ENCODE measurements around the gene POTEM. TPM values are rescaled to one million over a fixed set of nuclear protein-coding genes. Genes with fewer than 3 reads are reported as not detected.
"Not testable (repeated sequence)": the region's sequence is repeated elsewhere in the genome, so short reads cannot be mapped to it uniquely, and the experiment has no call there.

POTEM gene
- polyA plus RNA-seq, 3 donors, result not detected

DNA sequence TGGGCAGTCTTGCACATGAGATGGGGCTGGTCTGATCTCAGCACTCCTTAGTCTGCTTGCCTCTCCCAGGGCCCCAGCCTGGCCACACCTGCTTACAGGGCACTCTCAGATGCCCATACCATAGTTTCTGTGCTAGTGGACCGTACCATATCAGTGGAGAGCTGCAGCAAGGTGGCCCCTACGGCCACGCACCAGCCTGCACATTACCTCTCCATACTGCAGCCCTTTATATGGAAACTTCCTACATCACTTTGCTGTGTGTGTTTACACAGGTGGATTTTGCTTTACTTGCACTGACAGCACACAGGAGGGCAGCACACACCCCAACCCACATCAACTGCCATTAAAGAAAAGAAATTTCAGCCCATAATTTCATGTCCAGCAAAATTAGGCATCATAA is 35.3 kb downstream of the POTEM start:
- H3K27ac ChIP-seq (ENCODE audit: low read depth in 1 of 2, low read length in 2 of 2); H3K4me3 Mint-ChIP-seq; H3K9me3 ChIP-seq (replicated peaks in 1 of 2; ENCODE audit: control insufficient read depth in 1 of 2, insufficient read depth in 1 of 2, low read length in 2 of 2); DNase-seq; H3K4me2 ChIP-seq (replicated peaks; ENCODE audit: extremely low read depth, low read length, poor library complexity, severe bottlenecking); intact Hi-C loops (cut with micrococcal nuclease); H3K27me3 ChIP-seq (ENCODE audit: control insufficient read depth in 2 of 2, insufficient read depth in 2 of 2, low read length in 2 of 2); H3K36me3 ChIP-seq (replicated peaks in 1 of 2; ENCODE audit: control insufficient read depth in 1 of 2, insufficient read depth in 2 of 2, low read length in 2 of 2); H3K4me1 Mint-ChIP-seq; H3K27ac Mint-ChIP-seq; H3K79me2 ChIP-seq (ENCODE audit: insufficient read depth, low read length); H2AFZ ChIP-seq (ENCODE audit: insufficient read depth, low read depth, low read length, poor library complexity, severe bottlenecking); H3K4me1 ChIP-seq (ENCODE audit: control insufficient read depth in 1 of 2, insufficient read depth in 2 of 2, low read length in 2 of 2); H3K4me3 ChIP-seq (replicated peaks in 1 of 3; ENCODE audit: low read depth in 2 of 3, low read length in 3 of 3); H3K27me3 Mint-ChIP-seq (ENCODE audit: low read depth in 3 of 3); H4K20me1 ChIP-seq (ENCODE audit: insufficient read depth, low read length); H3K9ac ChIP-seq (ENCODE audit: insufficient read depth, low read length, poor library complexity, severe bottlenecking); H3K9me3 Mint-ChIP-seq; H3K36me3 Mint-ChIP-seq: not testable (repeated sequence)
- WGBS (ENCODE audit: insufficient coverage), result 89% methylated on average over 2 of the region's 3 CpGs

DNA sequence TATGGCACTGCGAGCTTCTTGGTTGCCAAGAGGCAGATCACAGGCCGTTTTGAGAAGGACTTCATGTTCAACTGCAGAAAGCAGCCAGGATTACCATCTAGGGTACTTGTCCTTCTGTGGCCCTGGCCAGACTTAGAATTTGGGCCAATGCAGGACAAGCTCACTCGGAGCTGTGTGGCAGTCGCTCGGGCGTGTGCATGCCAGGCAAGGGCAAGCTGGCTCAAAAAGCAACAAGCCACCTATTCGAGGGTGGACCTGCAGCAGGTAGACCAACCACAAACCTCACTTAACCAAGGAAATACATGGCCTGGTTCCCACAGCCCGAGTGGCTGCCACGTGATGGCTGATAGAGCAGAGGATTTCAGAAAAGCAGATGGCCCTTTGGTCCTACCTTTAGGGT is 39.3 kb downstream of the POTEM start:
- H3K9me3 Mint-ChIP-seq; DNase-seq; H3K4me2 ChIP-seq (replicated peaks; ENCODE audit: extremely low read depth, low read length, poor library complexity, severe bottlenecking); H3K4me3 Mint-ChIP-seq; intact Hi-C loops (cut with micrococcal nuclease); H4K20me1 ChIP-seq (ENCODE audit: insufficient read depth, low read length); H3K4me1 ChIP-seq (ENCODE audit: control insufficient read depth in 1 of 2, insufficient read depth in 2 of 2, low read length in 2 of 2); H3K36me3 Mint-ChIP-seq; H2AFZ ChIP-seq (ENCODE audit: insufficient read depth, low read depth, low read length, poor library complexity, severe bottlenecking); H3K4me1 Mint-ChIP-seq; H3K79me2 ChIP-seq (ENCODE audit: insufficient read depth, low read length); H3K9me3 ChIP-seq (replicated peaks in 1 of 2; ENCODE audit: control insufficient read depth in 1 of 2, insufficient read depth in 1 of 2, low read length in 2 of 2); H3K9ac ChIP-seq (ENCODE audit: insufficient read depth, low read length, poor library complexity, severe bottlenecking); H3K27ac ChIP-seq (ENCODE audit: low read depth in 1 of 2, low read length in 2 of 2); H3K27me3 ChIP-seq (ENCODE audit: control insufficient read depth in 2 of 2, insufficient read depth in 2 of 2, low read length in 2 of 2); H3K4me3 ChIP-seq (replicated peaks in 1 of 3; ENCODE audit: low read depth in 2 of 3, low read length in 3 of 3); H3K27ac Mint-ChIP-seq; H3K36me3 ChIP-seq (replicated peaks in 1 of 2; ENCODE audit: control insufficient read depth in 1 of 2, insufficient read depth in 2 of 2, low read length in 2 of 2); H3K27me3 Mint-ChIP-seq (ENCODE audit: low read depth in 3 of 3): not testable (repeated sequence)
- no CpG with 5 or more reads among the region's 9 CpGs for WGBS (ENCODE audit: insufficient coverage)

DNA sequence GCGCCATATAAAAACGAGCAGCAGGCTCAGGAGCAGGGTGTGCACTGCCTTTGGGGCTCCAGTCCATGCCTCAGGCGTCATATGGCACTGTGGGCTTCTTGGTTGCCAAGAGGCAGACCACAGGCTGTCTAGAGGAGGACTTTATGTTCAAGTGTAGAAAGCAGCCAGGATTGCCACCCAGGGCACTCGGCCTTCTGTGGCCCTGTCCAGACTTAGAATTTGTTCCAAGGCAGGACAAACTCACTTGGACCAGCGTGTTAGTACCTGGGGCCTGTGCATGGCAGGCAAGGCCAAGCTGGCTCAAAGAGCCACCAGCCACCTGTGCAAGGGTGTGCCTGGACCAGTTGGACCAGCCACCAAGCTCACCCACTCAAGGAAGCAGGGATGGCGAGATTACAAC is 40.4 kb downstream of the POTEM start:
- H3K27me3 Mint-ChIP-seq (ENCODE audit: low read depth in 3 of 3); H3K4me3 Mint-ChIP-seq; H3K9me3 Mint-ChIP-seq; H3K27me3 ChIP-seq (ENCODE audit: control insufficient read depth in 2 of 2, insufficient read depth in 2 of 2, low read length in 2 of 2); intact Hi-C loops (cut with micrococcal nuclease); H3K36me3 Mint-ChIP-seq; H3K9me3 ChIP-seq (replicated peaks in 1 of 2; ENCODE audit: control insufficient read depth in 1 of 2, insufficient read depth in 1 of 2, low read length in 2 of 2); H2AFZ ChIP-seq (ENCODE audit: insufficient read depth, low read depth, low read length, poor library complexity, severe bottlenecking); H3K27ac Mint-ChIP-seq; H3K4me1 Mint-ChIP-seq; H3K9ac ChIP-seq (ENCODE audit: insufficient read depth, low read length, poor library complexity, severe bottlenecking); H3K4me2 ChIP-seq (replicated peaks; ENCODE audit: extremely low read depth, low read length, poor library complexity, severe bottlenecking); H4K20me1 ChIP-seq (ENCODE audit: insufficient read depth, low read length); H3K27ac ChIP-seq (ENCODE audit: low read depth in 1 of 2, low read length in 2 of 2); H3K4me1 ChIP-seq (ENCODE audit: control insufficient read depth in 1 of 2, insufficient read depth in 2 of 2, low read length in 2 of 2); H3K4me3 ChIP-seq (replicated peaks in 1 of 3; ENCODE audit: low read depth in 2 of 3, low read length in 3 of 3); H3K79me2 ChIP-seq (ENCODE audit: insufficient read depth, low read length); DNase-seq; H3K36me3 ChIP-seq (replicated peaks in 1 of 2; ENCODE audit: control insufficient read depth in 1 of 2, insufficient read depth in 2 of 2, low read length in 2 of 2): not testable (repeated sequence)
- WGBS (ENCODE audit: insufficient coverage), result 80% methylated on average over 1 of the region's 6 CpGs

DNA sequence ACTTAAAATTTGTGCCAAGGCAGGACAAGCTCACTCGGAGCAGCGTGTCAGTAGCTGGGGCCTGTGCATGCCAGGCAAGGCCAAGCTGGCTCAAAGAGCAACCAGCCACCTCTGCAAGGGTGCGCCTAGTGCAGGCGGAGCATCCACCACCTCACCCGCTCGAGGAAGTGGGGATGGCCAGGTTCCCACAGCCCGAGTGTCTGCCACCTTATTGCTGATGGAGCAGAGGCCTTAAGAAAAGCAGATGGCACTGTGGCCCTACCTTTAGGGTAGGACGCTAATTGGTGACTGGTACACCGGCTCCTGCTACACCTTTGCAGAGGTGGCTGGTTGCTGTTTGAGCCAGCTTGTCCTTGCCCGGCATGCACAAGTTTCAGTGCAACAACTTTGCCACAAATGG is 43.8 kb downstream of the POTEM start:
- H3K9me3 Mint-ChIP-seq; H3K4me1 ChIP-seq (ENCODE audit: control insufficient read depth in 1 of 2, insufficient read depth in 2 of 2, low read length in 2 of 2); H3K27me3 Mint-ChIP-seq (ENCODE audit: low read depth in 3 of 3); H3K4me3 Mint-ChIP-seq; H3K9ac ChIP-seq (ENCODE audit: insufficient read depth, low read length, poor library complexity, severe bottlenecking); H3K4me3 ChIP-seq (replicated peaks in 1 of 3; ENCODE audit: low read depth in 2 of 3, low read length in 3 of 3); H3K27me3 ChIP-seq (ENCODE audit: control insufficient read depth in 2 of 2, insufficient read depth in 2 of 2, low read length in 2 of 2); H3K36me3 Mint-ChIP-seq; H2AFZ ChIP-seq (ENCODE audit: insufficient read depth, low read depth, low read length, poor library complexity, severe bottlenecking); H4K20me1 ChIP-seq (ENCODE audit: insufficient read depth, low read length); H3K4me1 Mint-ChIP-seq; DNase-seq; H3K4me2 ChIP-seq (replicated peaks; ENCODE audit: extremely low read depth, low read length, poor library complexity, severe bottlenecking); H3K79me2 ChIP-seq (ENCODE audit: insufficient read depth, low read length); H3K27ac ChIP-seq (ENCODE audit: low read depth in 1 of 2, low read length in 2 of 2); H3K36me3 ChIP-seq (replicated peaks in 1 of 2; ENCODE audit: control insufficient read depth in 1 of 2, insufficient read depth in 2 of 2, low read length in 2 of 2); H3K9me3 ChIP-seq (replicated peaks in 1 of 2; ENCODE audit: control insufficient read depth in 1 of 2, insufficient read depth in 1 of 2, low read length in 2 of 2); H3K27ac Mint-ChIP-seq; intact Hi-C loops (cut with micrococcal nuclease): not testable (repeated sequence)
- WGBS (ENCODE audit: insufficient coverage), result no CpG with 5 or more reads among the region's 10 CpGs

Data from CD14-positive monocyte (primary cell).